IMR-90 (cell line): ENCODE results near the gene CHD3. TPM values are rescaled to one million over a fixed set of nuclear protein-coding genes. Genes with fewer than 3 reads are reported as not detected.

Source experiments
- ATAC-seq: fragments of 200-7000 bp; cut with Tn5 transposase; 2 replicates; pipeline ENCODE4 v1.9.1; 2020; ENCODE audit warnings: low read depth, mild to moderate bottlenecking, moderate library complexity
- BruUV-seq: library from RNA; stranded (reverse); fragments of 400-500 nt; replicated peaks from 2 replicates; lab custom pipeline; 2021; lab: Mats Ljungman, UMichigan
- CTCF ChIA-PET: fragments of 300-600 bp; formaldehyde crosslinking; extraction: SDS; loops from one replicate; lab custom pipeline; 2021; ENCODE audit warnings: antibody characterized with exemption; lab: Yijun Ruan, JAX
- POLR2A ChIA-PET: fragments of 300-600 bp; sonication (Branson Sonifier 250); formaldehyde crosslinking; loops from one replicate; lab custom pipeline; 2022; ENCODE audit warnings: antibody characterized with exemption; ENCODE audit not compliant: unreplicated experiment; lab: Charles Lee
- DNase-seq: peaks from one replicate; pipeline ENCODE4 v3.0.0; 2013
- H2AFZ ChIP-seq: replicated peaks from 2 replicates; pipeline ENCODE3; 2013; ENCODE audit warnings: low read length, mild to moderate bottlenecking; ENCODE audit not compliant: poor library complexity
- H2AK5ac ChIP-seq: 2 replicates; pipeline ENCODE4 v1.6.1; 2013; ENCODE audit warnings: low read depth, low read length, inconsistent platforms
- H2AK9ac ChIP-seq: replicated peaks from 2 replicates; pipeline ENCODE3; 2013; ENCODE audit warnings: mild to moderate bottlenecking, low read depth, low read length, moderate library complexity; ENCODE audit not compliant: poor library complexity
- H2BK120ac ChIP-seq: 2 replicates; pipeline ENCODE4 v1.6.1; 2013; ENCODE audit warnings: low read depth, low read length, inconsistent platforms
- H2BK15ac ChIP-seq: 3 replicates; pipeline ENCODE4 v1.6.1; 2013; ENCODE audit warnings: low read depth, low read length, inconsistent platforms
- H2BK20ac ChIP-seq: 2 replicates; pipeline ENCODE4 v1.6.1; 2013; ENCODE audit warnings: low read depth, mild to moderate bottlenecking, inconsistent platforms, low read length, moderate library complexity
- H2BK5ac ChIP-seq: 2 replicates; pipeline ENCODE4 v1.6.1; 2013; ENCODE audit warnings: mild to moderate bottlenecking, low read depth, low read length, inconsistent platforms; ENCODE audit not compliant: poor library complexity, severe bottlenecking
- H3K14ac ChIP-seq: replicated peaks from 2 replicates; pipeline ENCODE4 v1.6.1; 2013; ENCODE audit warnings: low read depth, low read length, inconsistent platforms
- H3K18ac ChIP-seq: 2 replicates; pipeline ENCODE4 v1.6.1; 2013; ENCODE audit warnings: low read depth, low read length, control low read depth
- H3K23ac ChIP-seq: 2 replicates; pipeline ENCODE4 v1.6.1; 2013; ENCODE audit warnings: low read depth, low read length, inconsistent platforms
- H3K27ac ChIP-seq: 2 replicates; pipeline ENCODE4 v1.5.1; 2013; ENCODE audit warnings: mild to moderate bottlenecking, control low read depth, low read length; ENCODE audit not compliant: insufficient read depth
- H3K27me3 ChIP-seq: 2 replicates; pipeline ENCODE4 v1.6.1; 2013; ENCODE audit warnings: low read length; ENCODE audit not compliant: control insufficient read depth, insufficient read depth
- H3K36me3 ChIP-seq: 2 replicates; pipeline ENCODE4 v1.6.1; 2013; ENCODE audit warnings: low read length, mixed read lengths; ENCODE audit not compliant: control insufficient read depth, insufficient read depth
- H3K4ac ChIP-seq: 2 replicates; pipeline ENCODE4 v1.6.1; 2013; ENCODE audit warnings: low read depth, low read length, inconsistent platforms
- H3K4me1 ChIP-seq: 2 replicates; pipeline ENCODE4 v1.6.1; 2013; ENCODE audit warnings: low read length, mixed read lengths; ENCODE audit not compliant: control insufficient read depth, insufficient read depth
- H3K4me2 ChIP-seq: 2 replicates; pipeline ENCODE4 v1.6.1; 2013; ENCODE audit warnings: low read depth, mild to moderate bottlenecking, control low read depth, low read length, moderate library complexity
- H3K4me3 ChIP-seq: 2 replicates; pipeline ENCODE4 v1.5.1; 2013; ENCODE audit warnings: low read depth, mild to moderate bottlenecking, control low read depth, low read length, moderate library complexity; ENCODE audit not compliant: insufficient read depth
- H3K56ac ChIP-seq: 2 replicates; pipeline ENCODE4 v1.6.1; 2013; ENCODE audit warnings: low read length, inconsistent platforms; ENCODE audit not compliant: insufficient read depth; ENCODE audit errors: extremely low read depth
- H3K79me1 ChIP-seq, 2 experiments: 2 replicates each; pipeline ENCODE4 v1.6.1; 2013; ENCODE audit warnings: low read length in 2 of 2, inconsistent platforms in 1 of 2, low read depth in 1 of 2
- H3K9ac ChIP-seq: 2 replicates; pipeline ENCODE4 v1.6.1; 2013; ENCODE audit warnings: low read depth, low read length, control low read depth
- H3K9me1 ChIP-seq: 2 replicates; pipeline ENCODE4 v1.6.1; 2013; ENCODE audit warnings: low read length, inconsistent platforms; ENCODE audit not compliant: insufficient read depth
- H3K9me3 ChIP-seq: 2 replicates; pipeline ENCODE4 v1.6.1; 2013; ENCODE audit warnings: low read length; ENCODE audit not compliant: control insufficient read depth, insufficient read depth
- H4K20me1 ChIP-seq: 2 replicates; pipeline ENCODE4 v1.6.1; 2013; ENCODE audit warnings: low read length, inconsistent platforms; ENCODE audit not compliant: insufficient read depth
- H4K5ac ChIP-seq: 2 replicates; pipeline ENCODE4 v1.6.1; 2013; ENCODE audit warnings: mild to moderate bottlenecking, low read depth, low read length, control low read depth
- H4K8ac ChIP-seq, 2 experiments: 2 replicates each; pipeline ENCODE4 v1.6.1; 2013; ENCODE audit warnings: low read depth in 2 of 2, low read length in 2 of 2, control low read depth in 1 of 2, inconsistent platforms in 1 of 2
- H4K91ac ChIP-seq: 2 replicates; pipeline ENCODE4 v1.6.1; 2013; ENCODE audit warnings: low read depth, low read length, inconsistent platforms; ENCODE audit not compliant: insufficient read depth
- RAD21 ChIP-seq: IDR thresholded peaks from 2 replicates; pipeline ENCODE4 v1.6.1; 2012; ENCODE audit warnings: low read length, improper control_type of control experiment
- WGBS, 2 experiments: methylation state at CpG; one replicate each; pipeline versions ENCODE4 v1.1.5 to v1.1.7; 2013; ENCODE audit warnings: missing lambda C conversion rate in 2 of 2; ENCODE audit not compliant: insufficient read length in 1 of 2; ENCODE audit errors: extremely low coverage in 2 of 2; 5-methylcytosine and 5-hydroxymethylcytosine counted together
- dilution Hi-C: fragments of 300-500 bp; cut with HindIII; formaldehyde crosslinking; loops from one replicate; pipeline ENCODE4 v1.14.3; 2018; ENCODE audit warnings: low sequenced_read_pairs; ENCODE audit not compliant: unreplicated experiment
- in situ Hi-C: fragments of 300-500 bp; cut with MboI; formaldehyde crosslinking; loops from 3 replicates; pipeline ENCODE4 v1.14.3; 2019; ENCODE audit warnings: low sequenced_read_pairs, inconsistent platforms, mixed read lengths
- intact Hi-C: fragments of 100-400 bp; cut with micrococcal nuclease; formaldehyde crosslinking; loops from 2 replicates; pipeline ENCODE4 v1.10.0; 2022
- polyA plus RNA-seq, 3 experiments: library from polyadenylated mRNA; depleted of rRNA; stranded (reverse); fragments of >200 nt; gene quantifications; 2 replicates each; pipeline ENCODE4 v1.2.3, GENCODE V29; 2012; ENCODE audit warnings: low replicate concordance in 1 of 3
- total RNA-seq: library from RNA; depleted of rRNA; stranded (reverse); fragments of >200 nt; gene quantifications from 2 replicates; pipeline ENCODE4 v1.2.3, GENCODE V29; 2012

CHD3 gene
- total and polyA plus RNA-seq, 2 of the 4 experiments (the other 2 are of a cell fraction): 65.4 to 78.1 TPM

GRCh38 chr17:7927596-7927995, 39.0 kb downstream of the CHD3 start:
- ChIA-PET CTCF (no interaction called here), POLR2A (no interaction called here)
- no peak overlapping the region for H2BK15ac ChIP-seq
- H3K4me2 ChIP-seq: no peak overlapping the region
- no TSS peak for BruUV-seq
- in situ Hi-C loops: no loop called here
- H3K27me3 ChIP-seq: no peaks in the 10 kb centered on the region
- no peak overlapping the region for H4K8ac ChIP-seq
- no peak for TF ChIP-seq RAD21
- no CpG with 5 or more reads among the region's 3 CpGs for WGBS, 2 experiments
- H3K4ac ChIP-seq: no peak overlapping the region
- no peaks in the 10 kb centered on the region for H3K36me3 ChIP-seq
- no peak overlapping the region for H2AK9ac ChIP-seq
- peaks cover 16% of the 10 kb centered on the region for H3K9me1 ChIP-seq
- H3K56ac ChIP-seq: no peak overlapping the region
- H3K14ac ChIP-seq: no peak overlapping the region
- no peak overlapping the region for H4K91ac ChIP-seq
- H3K79me1 ChIP-seq: peaks cover 18 to 26% of the 10 kb centered on the region in 2 experiments
- H3K23ac ChIP-seq: no peak overlapping the region
- no peak overlapping the region for H3K18ac ChIP-seq
- H2AK5ac ChIP-seq: no peak overlapping the region
- no peak overlapping the region for H3K9ac ChIP-seq
- no peak overlapping the region for H2BK20ac ChIP-seq
- H2BK5ac ChIP-seq: no peak overlapping the region
- dilution Hi-C loops: no loop called here
- H4K20me1 ChIP-seq: no peaks in the 10 kb centered on the region
- H2AFZ ChIP-seq: no peak overlapping the region
- H2BK120ac ChIP-seq: no peak overlapping the region
- no peak overlapping the region for H3K27ac ChIP-seq
- ATAC-seq (no peak), DNase-seq (no peak)
- H3K4me3 ChIP-seq: no peak overlapping the region
- H3K4me1 ChIP-seq: peaks cover 6% of the 10 kb centered on the region
- no peaks in the 10 kb centered on the region for H3K9me3 ChIP-seq
- H4K5ac ChIP-seq: no peak overlapping the region
- intact Hi-C loops: no loop called here
